Muscle of leg (tissue), 11 donors: Measurements from ENCODE around the gene ZFC3H1. TPM values are rescaled to one million over a fixed set of nuclear protein-coding genes. Genes with fewer than 3 reads are reported as not detected.

Experiments
- DNase-seq: peaks from one replicate; pipeline ENCODE4 v3.0.0; 2013
- H3K27ac ChIP-seq: one replicate; pipeline ENCODE4 v1.5.1; 2013; ENCODE audit warnings: mild to moderate bottlenecking, low read length, control low read depth
- H3K27me3 ChIP-seq: one replicate; pipeline ENCODE4 v1.6.1; 2013; ENCODE audit warnings: low read length; ENCODE audit not compliant: control insufficient read depth, insufficient read depth
- H3K36me3 ChIP-seq: one replicate; pipeline ENCODE4 v1.6.1; 2013; ENCODE audit warnings: low read length; ENCODE audit not compliant: control insufficient read depth, insufficient read depth
- H3K4me1 ChIP-seq: one replicate; pipeline ENCODE4 v1.6.1; 2013; ENCODE audit warnings: low read length; ENCODE audit not compliant: control insufficient read depth, insufficient read depth
- H3K4me3 ChIP-seq: one replicate; pipeline ENCODE4 v1.5.1; 2013; ENCODE audit warnings: low read length, control low read depth
- H3K9me3 ChIP-seq: replicated peaks from 2 replicates; pipeline ENCODE4 v1.6.1; 2013; ENCODE audit warnings: low read depth, low read length; ENCODE audit not compliant: control insufficient read depth
- WGBS: methylation state at CpG from one replicate; pipeline ENCODE4 v1.1.5; 2013; ENCODE audit warnings: missing lambda C conversion rate; ENCODE audit not compliant: insufficient coverage; 5-methylcytosine and 5-hydroxymethylcytosine counted together
- polyA plus RNA-seq, 8 donors: library from polyadenylated mRNA; unstranded; fragments of 120-200 nt; gene quantifications; one replicate each; pipeline versions ENCODE4 v1.2.1 to v1.2.3, GENCODE V29; 2013; ENCODE audit warnings: inconsistent platforms in 1 of 8, low replicate concordance in 1 of 8; ENCODE audit not compliant: insufficient read length in 8 of 8, insufficient read depth in 1 of 8
- total RNA-seq: library from RNA; stranded (reverse); fragments of 120-200 nt; gene quantifications from one replicate; pipeline ENCODE4 v1.2.4, GENCODE V29; 2013

The ZFC3H1 gene
- total and polyA plus RNA-seq, 9 donors = 25.5 to 44.3 (median 32.7) TPM

- WGBS = no CpG with 5 or more reads among the region's 1 CpG
- DNase-seq = no peak
- no peaks in the 10 kb centered on the region for H3K9me3 ChIP-seq
These were observed 98.1 kb downstream of the ZFC3H1 start for GRCh38 chr12:71565535-71565934.

GRCh38 chr12:71562676-71563595 lies 100.7 kb downstream of the ZFC3H1 start:
- Histone ChIP-seq H3K27ac (no peak overlapping the region), H3K36me3 (no peaks in the 10 kb centered on the region), H3K9me3 (no peaks in the 10 kb centered on the region), H3K4me1 (no peaks in the 10 kb centered on the region), H3K27me3 (no peaks in the 10 kb centered on the region), H3K4me3 (no peak overlapping the region)
- WGBS = 79% methylated on average over 8 of the region's 11 CpGs
- DNase-seq = no peak

More at GRCh38 chr12:71565535-71565934, 98.1 kb downstream of the ZFC3H1 start:
- Histone ChIP-seq H3K4me1 (no peaks in the 10 kb centered on the region), H3K4me3 (no peak overlapping the region), H3K27ac (no peak overlapping the region), H3K36me3 (no peaks in the 10 kb centered on the region), H3K27me3 (no peaks in the 10 kb centered on the region)

Other genes starting within 250 kb of the ZFC3H1 start
- 7.2 TPM for gene LGR5, start 224.1 kb downstream of the ZFC3H1 start, total RNA-seq
- 10 to 100 TPM in 3 of 8 donors, 1 to 10 TPM in 4, under 1 TPM in 1; 0.99 to 11.6 (median 5.1) TPM for gene LGR5, start 224.1 kb downstream of the ZFC3H1 start, polyA plus RNA-seq
- 12.9 TPM for gene THAP2, start 453 bp upstream of the ZFC3H1 start, total RNA-seq
- 10 to 100 TPM in 1 of 8 donors, 1 to 10 TPM in 7; 7.6 to 10.4 (median 9.0) TPM for gene THAP2, start 453 bp upstream of the ZFC3H1 start, polyA plus RNA-seq
- gene TMEM19, start 22.2 kb upstream of the ZFC3H1 start, total RNA-seq = 26.3 TPM
- gene TMEM19, start 22.2 kb upstream of the ZFC3H1 start, polyA plus RNA-seq = 10 to 100 TPM; 18.3 to 28.8 (median 25.8) TPM
- 31.6 TPM for gene RAB21, start 91.0 kb upstream of the ZFC3H1 start, total RNA-seq
- 10 to 100 TPM; 30.1 to 44.4 (median 35.5) TPM for gene RAB21, start 91.0 kb upstream of the ZFC3H1 start, polyA plus RNA-seq
- gene TBC1D15, start 175.9 kb upstream of the ZFC3H1 start, total RNA-seq = 16.1 TPM
- 10 to 100 TPM; 22.4 to 32.2 (median 25.7) TPM for gene TBC1D15, start 175.9 kb upstream of the ZFC3H1 start, polyA plus RNA-seq